ENCODE data around the gene PPP2R5C.
A peak's percentile ranks its signal among the peaks of the same experiment; 100 is the strongest.

PPP2R5C gene

DNA sequence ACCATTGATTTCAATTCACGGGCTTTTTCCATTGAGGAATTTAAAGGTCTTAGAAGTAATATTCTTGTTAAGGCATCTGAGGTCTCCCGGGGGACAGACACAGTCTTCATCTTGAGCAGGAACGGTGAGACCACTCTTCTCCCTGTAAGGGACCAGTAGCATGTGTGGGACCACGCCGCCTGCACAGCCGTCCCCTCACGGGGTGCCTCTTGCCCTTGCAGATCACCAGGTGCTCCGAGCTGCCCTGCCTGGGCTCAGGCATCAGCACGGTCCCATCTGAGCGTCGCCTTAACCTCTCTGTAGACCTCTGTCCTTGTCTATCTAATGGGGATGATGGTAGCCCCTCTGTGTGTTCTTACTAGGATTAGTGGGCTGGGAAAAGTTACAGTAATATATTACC is 74.1 kb downstream of the PPP2R5C start:
- Histone ChIP-seq H3K4me3 (ENCODE audit: insufficient read depth in 1 of 2, low read depth in 1 of 2, low read length in 2 of 2) (peak overlapping the region in 1 of 2 experiments; percentile 68), H4K8ac (ENCODE audit: low read length) (peak overlapping the region; percentile 14), H2BK15ac (ENCODE audit: low read depth, poor library complexity, severe bottlenecking) (peak overlapping the region; percentile 74), H3K9me3 (ENCODE audit: control insufficient read depth, low read length) (no peaks in the 10 kb centered on the region), H2BK5ac (ENCODE audit: low read depth, low read length, poor library complexity, severe bottlenecking) (no peak overlapping the region), H3K14ac (ENCODE audit: low read length in 2 of 2) (peak overlapping the region in 1 of 2 experiments; percentile 77), H3K18ac (ENCODE audit: low read depth in 1 of 2, low read length in 2 of 2) (no peak overlapping the region), H3K23ac (ENCODE audit: low read length in 2 of 2) (no peak overlapping the region), H2BK12ac (ENCODE audit: low read length in 2 of 2) (peak overlapping the region in 1 of 2 experiments; percentile 10), H3K36me3 (ENCODE audit: control insufficient read depth in 1 of 2, insufficient read depth in 2 of 2, low read depth in 1 of 2, low read length in 2 of 2) (peaks cover 10 to 15% of the 10 kb centered on the region in 2 experiments), H2BK120ac (ENCODE audit: low read depth, low read length) (no peak overlapping the region), H4K91ac (ENCODE audit: low read length) (no peak overlapping the region), H3K9ac (ENCODE audit: low read length) (peak overlapping the region; percentile 83), H3K79me1 (replicated peaks; ENCODE audit: low read length, poor library complexity, severe bottlenecking) (peaks cover 40% of the 10 kb centered on the region), H3K4ac (ENCODE audit: low read depth in 1 of 2, low read length in 2 of 2) (no peak overlapping the region), H3K4me1 (ENCODE audit: control insufficient read depth, insufficient read depth, low read depth, low read length) (peaks cover 27% of the 10 kb centered on the region), H3K27me3 (ENCODE audit: control insufficient read depth in 1 of 2, insufficient read depth in 1 of 2, low read length in 2 of 2) (no peaks in the 10 kb centered on the region), H2AK5ac (ENCODE audit: low read length, severe bottlenecking) (no peak overlapping the region), H3K4me2 (ENCODE audit: low read length, poor library complexity, severe bottlenecking) (no peak overlapping the region), H3K27ac (ENCODE audit: low read length, poor library complexity, severe bottlenecking) (no peak overlapping the region), H2AFZ (ENCODE audit: low read depth, low read length) (no peak overlapping the region)
- 93% methylated on average over 8 of the region's 11 CpGs for WGBS
- no peak for DNase-seq

DNA sequence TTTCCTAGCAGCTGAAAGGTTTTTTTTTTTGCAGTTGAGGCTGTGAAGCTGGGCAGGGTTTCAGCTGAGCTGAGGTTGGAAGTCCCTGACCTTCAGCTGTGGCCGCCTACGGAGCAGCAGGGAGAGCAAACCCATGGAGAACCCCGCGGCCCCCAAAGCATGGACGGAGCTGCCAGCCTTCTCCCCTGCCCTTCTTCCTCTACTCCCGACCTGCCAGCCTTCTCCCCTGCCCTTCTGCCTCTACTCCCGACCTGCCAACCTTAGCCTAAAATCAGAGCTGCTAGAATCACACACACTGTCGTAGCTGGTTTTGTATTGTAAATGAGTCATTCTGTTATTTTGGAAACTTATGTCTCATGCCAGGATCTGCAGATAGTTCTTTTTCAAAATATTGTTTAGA is 74.6 kb downstream of the PPP2R5C start:
- Histone ChIP-seq H3K4ac (ENCODE audit: low read depth in 1 of 2, low read length in 2 of 2) (no peak overlapping the region), H4K91ac (ENCODE audit: low read length) (no peak overlapping the region), H3K4me2 (ENCODE audit: low read length, poor library complexity, severe bottlenecking) (peak overlapping the region; percentile 12), H2BK120ac (ENCODE audit: low read depth, low read length) (no peak overlapping the region), H3K36me3 (ENCODE audit: control insufficient read depth in 1 of 2, insufficient read depth in 2 of 2, low read depth in 1 of 2, low read length in 2 of 2) (peaks cover 10% of the 10 kb centered on the region in 2 experiments), H3K23ac (ENCODE audit: low read length in 2 of 2) (no peak overlapping the region), H3K27ac (ENCODE audit: low read length, poor library complexity, severe bottlenecking) (peak overlapping the region; percentile 14), H2BK15ac (ENCODE audit: low read depth, poor library complexity, severe bottlenecking) (no peak overlapping the region), H2BK12ac (ENCODE audit: low read length in 2 of 2) (peak overlapping the region in 1 of 2 experiments; percentile 3), H3K27me3 (ENCODE audit: control insufficient read depth in 1 of 2, insufficient read depth in 1 of 2, low read length in 2 of 2) (no peaks in the 10 kb centered on the region), H3K18ac (ENCODE audit: low read depth in 1 of 2, low read length in 2 of 2) (no peak overlapping the region), H3K79me1 (replicated peaks; ENCODE audit: low read length, poor library complexity, severe bottlenecking) (peaks cover 37% of the 10 kb centered on the region), H3K14ac (ENCODE audit: low read length in 2 of 2) (no peak overlapping the region), H4K8ac (ENCODE audit: low read length) (no peak overlapping the region), H3K4me3 (ENCODE audit: insufficient read depth in 1 of 2, low read depth in 1 of 2, low read length in 2 of 2) (peak overlapping the region in 1 of 2 experiments; percentile 68), H3K4me1 (ENCODE audit: control insufficient read depth, insufficient read depth, low read depth, low read length) (peaks cover 27% of the 10 kb centered on the region), H3K9ac (ENCODE audit: low read length) (peak overlapping the region; percentile 83), H3K9me3 (ENCODE audit: control insufficient read depth, low read length) (no peaks in the 10 kb centered on the region), H2AK5ac (ENCODE audit: low read length, severe bottlenecking) (no peak overlapping the region), H2BK5ac (ENCODE audit: low read depth, low read length, poor library complexity, severe bottlenecking) (no peak overlapping the region), H2AFZ (ENCODE audit: low read depth, low read length) (no peak overlapping the region)
- no peak for DNase-seq
- WGBS = no CpG with 5 or more reads among the region's 8 CpGs

- H3K4ac ChIP-seq (ENCODE audit: low read depth in 1 of 2, low read length in 2 of 2) = no peak overlapping the region
- H3K9ac ChIP-seq (ENCODE audit: low read length) = no peak overlapping the region
- no peaks in the 10 kb centered on the region for H3K27me3 ChIP-seq (ENCODE audit: control insufficient read depth in 1 of 2, insufficient read depth in 1 of 2, low read length in 2 of 2)
- no peak overlapping the region for H2BK12ac ChIP-seq (ENCODE audit: low read length in 2 of 2)
- H3K4me2 ChIP-seq (ENCODE audit: low read length, poor library complexity, severe bottlenecking) = no peak overlapping the region
- H3K18ac ChIP-seq (ENCODE audit: low read depth in 1 of 2, low read length in 2 of 2) = no peak overlapping the region
- H3K14ac ChIP-seq (ENCODE audit: low read length in 2 of 2) = no peak overlapping the region
- H2AFZ ChIP-seq (ENCODE audit: low read depth, low read length) = no peak overlapping the region
- no peak overlapping the region for H3K27ac ChIP-seq (ENCODE audit: low read length, poor library complexity, severe bottlenecking)
- no peak overlapping the region for H3K23ac ChIP-seq (ENCODE audit: low read length in 2 of 2)
- H3K4me1 ChIP-seq (ENCODE audit: control insufficient read depth, insufficient read depth, low read depth, low read length) = peaks cover 27% of the 10 kb centered on the region
- H2BK15ac ChIP-seq (ENCODE audit: low read depth, poor library complexity, severe bottlenecking) = no peak overlapping the region
- H2BK5ac ChIP-seq (ENCODE audit: low read depth, low read length, poor library complexity, severe bottlenecking) = no peak overlapping the region
- H4K91ac ChIP-seq (ENCODE audit: low read length) = no peak overlapping the region
- H2AK5ac ChIP-seq (ENCODE audit: low read length, severe bottlenecking) = no peak overlapping the region
- H3K36me3 ChIP-seq (ENCODE audit: control insufficient read depth in 1 of 2, insufficient read depth in 2 of 2, low read depth in 1 of 2, low read length in 2 of 2) = peaks cover 3 to 11% of the 10 kb centered on the region in 2 experiments
- no peaks in the 10 kb centered on the region for H3K9me3 ChIP-seq (ENCODE audit: control insufficient read depth, low read length)
- H4K8ac ChIP-seq (ENCODE audit: low read length) = no peak overlapping the region
- no peak overlapping the region for H2BK120ac ChIP-seq (ENCODE audit: low read depth, low read length)
- H3K79me1 ChIP-seq (replicated peaks; ENCODE audit: low read length, poor library complexity, severe bottlenecking) = peaks cover 34% of the 10 kb centered on the region
- DNase-seq = no peak
- H3K4me3 ChIP-seq (ENCODE audit: insufficient read depth in 1 of 2, low read depth in 1 of 2, low read length in 2 of 2) = no peak overlapping the region
- WGBS = 100% methylated on average over 4 of the region's 5 CpGs
Measured at GRCh38 chr14:101838476-101838875, 77.0 kb downstream of the PPP2R5C start.

DNA sequence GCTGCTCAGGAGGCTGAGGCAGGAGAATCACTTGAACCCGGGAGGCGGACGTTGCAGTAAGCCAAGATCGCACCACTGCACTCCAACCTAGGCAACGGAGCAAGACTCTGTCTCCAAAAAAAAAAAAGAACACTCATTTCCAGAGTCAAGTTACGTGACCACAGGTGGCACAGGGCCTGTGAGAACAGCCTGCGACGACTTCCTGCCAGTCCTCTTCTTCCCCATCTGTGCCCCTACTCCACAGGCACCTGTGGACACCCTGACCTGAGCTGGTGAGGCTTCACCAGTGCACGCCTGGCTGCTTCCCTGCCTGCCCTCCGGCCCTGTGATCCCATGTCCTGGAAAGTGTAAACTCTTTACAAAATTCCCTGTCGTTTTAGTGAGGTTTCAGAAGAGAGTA is 77.7 kb downstream of the PPP2R5C start:
- H3K9me3 ChIP-seq (ENCODE audit: control insufficient read depth, low read length) = no peaks in the 10 kb centered on the region
- 99% methylated on average over 9 of the region's 11 CpGs for WGBS
- H3K4me1 ChIP-seq (ENCODE audit: control insufficient read depth, insufficient read depth, low read depth, low read length) = peaks cover 27% of the 10 kb centered on the region
- H3K14ac ChIP-seq (ENCODE audit: low read length in 2 of 2) = no peak overlapping the region
- no peak overlapping the region for H4K8ac ChIP-seq (ENCODE audit: low read length)
- no peak overlapping the region for H3K23ac ChIP-seq (ENCODE audit: low read length in 2 of 2)
- H3K4me2 ChIP-seq (ENCODE audit: low read length, poor library complexity, severe bottlenecking) = no peak overlapping the region
- no peaks in the 10 kb centered on the region for H3K27me3 ChIP-seq (ENCODE audit: control insufficient read depth in 1 of 2, insufficient read depth in 1 of 2, low read length in 2 of 2)
- no peak overlapping the region for H4K91ac ChIP-seq (ENCODE audit: low read length)
- H2BK5ac ChIP-seq (ENCODE audit: low read depth, low read length, poor library complexity, severe bottlenecking) = no peak overlapping the region
- no peak for DNase-seq
- no peak overlapping the region for H2AK5ac ChIP-seq (ENCODE audit: low read length, severe bottlenecking)
- H2BK15ac ChIP-seq (ENCODE audit: low read depth, poor library complexity, severe bottlenecking) = no peak overlapping the region
- H3K18ac ChIP-seq (ENCODE audit: low read depth in 1 of 2, low read length in 2 of 2) = no peak overlapping the region
- H3K4me3 ChIP-seq (ENCODE audit: insufficient read depth in 1 of 2, low read depth in 1 of 2, low read length in 2 of 2) = no peak overlapping the region
- H3K36me3 ChIP-seq (ENCODE audit: control insufficient read depth in 1 of 2, insufficient read depth in 2 of 2, low read depth in 1 of 2, low read length in 2 of 2) = peaks cover 3 to 16% of the 10 kb centered on the region in 2 experiments
- no peak overlapping the region for H3K9ac ChIP-seq (ENCODE audit: low read length)
- peak overlapping the region in 1 of 2 experiments; percentile 6 for H2BK12ac ChIP-seq (ENCODE audit: low read length in 2 of 2)
- H2BK120ac ChIP-seq (ENCODE audit: low read depth, low read length) = no peak overlapping the region
- no peak overlapping the region for H3K27ac ChIP-seq (ENCODE audit: low read length, poor library complexity, severe bottlenecking)
- no peak overlapping the region for H2AFZ ChIP-seq (ENCODE audit: low read depth, low read length)
- peaks cover 33% of the 10 kb centered on the region for H3K79me1 ChIP-seq (replicated peaks; ENCODE audit: low read length, poor library complexity, severe bottlenecking)
- no peak overlapping the region for H3K4ac ChIP-seq (ENCODE audit: low read depth in 1 of 2, low read length in 2 of 2)

All from mesenchymal stem cell (in vitro differentiated cells and primary cell).